Esophagus squamous epithelium (tissue), 5 donors: ENCODE measurements around the gene CFAP99. TPM values are rescaled to one million over a fixed set of nuclear protein-coding genes. Genes with fewer than 3 reads are reported as not detected.

Experiments used
- DNase-seq: peaks from one replicate; lab custom pipeline; 2025; lab: John Stamatoyannopoulos, UW
- H3K27ac ChIP-seq, 4 donors: fragments of 200-600 bp; sonication (generic); one replicate each; pipeline ENCODE4 v1.5.1; 2016 to 2019; ENCODE audit warnings: mild to moderate bottlenecking in 1 of 4
- H3K27me3 ChIP-seq, 4 donors: fragments of 200-600 bp; sonication (generic); 1 replicate in 3 of 4; 2 replicates in 1 of 4; pipeline versions ENCODE4 v1.5.1 to v1.6.0; 2017 to 2021; ENCODE audit warnings: antibody characterized with exemption in 1 of 4
- H3K36me3 ChIP-seq, 3 donors: fragments of 200-600 bp; sonication (generic); one replicate each; pipeline ENCODE4 v1.5.1; 2016 to 2019
- H3K4me1 ChIP-seq, 3 donors: fragments of 200-600 bp; sonication (generic); one replicate each; pipeline ENCODE4 v1.5.1; 2017 to 2019
- H3K4me3 ChIP-seq, 4 donors: fragments of 200-600 bp; sonication (generic); 1 replicate in 3 of 4; 2 replicates in 1 of 4; pipeline ENCODE4 v1.5.1; 2016 to 2019; ENCODE audit warnings: mild to moderate bottlenecking in 2 of 4, moderate library complexity in 1 of 4
- H3K9me3 ChIP-seq, 3 donors: fragments of 200-600 bp; sonication (generic); one replicate each; pipeline ENCODE4 v1.5.1; 2016 to 2019
- CTCF ChIP-seq, 6 experiments: fragments of 450-650 bp in 4 of 6; fragments of 200-600 bp in 2 of 6; sonication (generic) in 2 of 6; IDR thresholded peaks; one replicate each; pipeline ENCODE4 v1.5.1; 2016 to 2019; ENCODE audit warnings: antibody characterized with exemption in 6 of 6, mild to moderate bottlenecking in 4 of 6, moderate library complexity in 4 of 6
- POLR2A ChIP-seq, 4 donors: fragments of 450-650 bp; IDR thresholded peaks; one replicate each; pipeline ENCODE4 v1.6.1; 2017; ENCODE audit warnings: antibody characterized with exemption in 4 of 4, mild to moderate bottlenecking in 4 of 4, moderate library complexity in 3 of 4
- WGBS, 2 donors: methylation state at CpG; one replicate each; pipeline ENCODE4 v1.1.5; 2018; 5-methylcytosine and 5-hydroxymethylcytosine counted together
- intact Hi-C: fragments of 100-400 bp; cut with DNase I; formaldehyde crosslinking; loops from one replicate; pipeline ENCODE4 v1.15.0; 2022
- total RNA-seq, 4 donors: library from RNA; depleted of rRNA; stranded (reverse); fragments of >200 nt; gene quantifications; one replicate each; pipeline ENCODE4 v1.1.0, GENCODE V29; 2016
- donor health status: DM: yes; HTN: yes; CAD: no.

The CFAP99 gene
- total RNA-seq, 4 donors from 2014 or later, result 0.11 TPM; not detected in 3

- no peaks in the 10 kb centered on the region for H3K27me3 ChIP-seq
- no peaks in the 10 kb centered on the region for H3K9me3 ChIP-seq
- 76 to 84% methylated on average over 14 to 21 of the region's 25 CpGs for WGBS, 2 donors
- TF ChIP-seq CTCF (IDR thresholded peaks at IDR 0.05), result no peak
- TF ChIP-seq POLR2A (IDR thresholded peaks at IDR 0.05), result no peak
- H3K4me1 ChIP-seq, result no peaks in the 10 kb centered on the region
- no peaks in the 10 kb centered on the region for H3K36me3 ChIP-seq
- intact Hi-C loops, result no loop called here
- H3K27ac ChIP-seq, result no peak overlapping the region
- no peak overlapping the region for H3K4me3 ChIP-seq
- DNase-seq, result no peak
Measured at GRCh38 chr4:2451821-2452785, 33.3 kb downstream of the CFAP99 start.

GRCh38 chr4:2457481-2458295 lies 38.9 kb downstream of the CFAP99 start:
- no peak overlapping the region for H3K4me3 ChIP-seq

GRCh38 chr4:2458546-2459491 lies 40.1 kb downstream of the CFAP99 start:
- Histone ChIP-seq H3K9me3 (no peaks in the 10 kb centered on the region), H3K4me3 (no peak overlapping the region), H3K4me1 (peaks cover 9 to 18% (median 12%) of the 10 kb centered on the region in 3 donors), H3K36me3 (no peaks in the 10 kb centered on the region), H3K27ac (no peak overlapping the region), H3K27me3 (peaks cover 0 to 42% (median 0%) of the 10 kb centered on the region in 4 donors)
- intact Hi-C loops, result no loop called here
- DNase-seq, result no peak
- TF ChIP-seq POLR2A (IDR thresholded peaks at IDR 0.05) (no peak), CTCF (IDR thresholded peaks at IDR 0.05) (no peak)
- WGBS, 2 donors, result 76% methylated on average over 12 to 16 of the region's 38 CpGs

More at GRCh38 chr4:2457481-2458295, 38.9 kb downstream of the CFAP99 start:
- H3K4me1 ChIP-seq, result peaks cover 5 to 9% (median 6%) of the 10 kb centered on the region in 3 donors
- TF ChIP-seq CTCF (IDR thresholded peaks at IDR 0.05) (no peak), POLR2A (IDR thresholded peaks at IDR 0.05) (no peak)
- no peaks in the 10 kb centered on the region for H3K9me3 ChIP-seq
- no peak for DNase-seq
- no peak overlapping the region for H3K27ac ChIP-seq
- 74% methylated on average over 17 to 24 of the region's 24 CpGs for WGBS, 2 donors
- peaks cover 0 to 42% (median 0%) of the 10 kb centered on the region in 4 donors for H3K27me3 ChIP-seq
- intact Hi-C loops, result no loop called here
- no peaks in the 10 kb centered on the region for H3K36me3 ChIP-seq

GRCh38 chr4:2459589-2460349 lies 41.0 kb downstream of the CFAP99 start:
- H3K27ac ChIP-seq, result no peak overlapping the region
- intact Hi-C loops, result no loop called here
- no peak for TF ChIP-seq CTCF (IDR thresholded peaks at IDR 0.05)
- no peak for TF ChIP-seq POLR2A (IDR thresholded peaks at IDR 0.05)
- no peak for DNase-seq
- peaks cover 9 to 18% (median 12%) of the 10 kb centered on the region in 3 donors for H3K4me1 ChIP-seq
- WGBS, 2 donors, result 94% methylated on average over 14 to 18 of the region's 19 CpGs
- no peak overlapping the region for H3K4me3 ChIP-seq
- H3K27me3 ChIP-seq, result peaks cover 0 to 42% (median 0%) of the 10 kb centered on the region in 4 donors
- no peaks in the 10 kb centered on the region for H3K36me3 ChIP-seq
- no peaks in the 10 kb centered on the region for H3K9me3 ChIP-seq
